Brain microvascular endothelial cell (primary cell): ENCODE measurements around the gene OLFM1.

Source experiments
- DNase-seq: peaks from one replicate; pipeline ENCODE4 v3.0.0-alpha.2; 2020
- H3K27ac ChIP-seq: fragments of 250-450 bp; sonication (Bioruptor Pico); 2 replicates; pipeline ENCODE4 v1.5.1; 2020; ENCODE audit warnings: mild to moderate bottlenecking, moderate library complexity
- H3K27me3 ChIP-seq: fragments of 250-450 bp; sonication (Bioruptor Pico); replicated peaks from 2 replicates; pipeline ENCODE4 v1.5.1; 2020; ENCODE audit warnings: mild to moderate bottlenecking
- H3K36me3 ChIP-seq: fragments of 250-450 bp; sonication (Bioruptor Pico); replicated peaks from 2 replicates; pipeline ENCODE4 v1.5.1; 2020; ENCODE audit warnings: mild to moderate bottlenecking
- H3K4me3 ChIP-seq: 2 replicates; pipeline ENCODE4 v1.5.1; 2011; ENCODE audit warnings: low read depth, mild to moderate bottlenecking, control low read depth, low read length, moderate library complexity
- CTCF ChIP-seq: IDR thresholded peaks from 2 replicates; pipeline ENCODE4 v1.5.1; 2011; ENCODE audit warnings: low read depth, mild to moderate bottlenecking, moderate library complexity, low read length, control low read depth, inconsistent platforms; ENCODE audit errors: missing control alignments
- in situ Hi-C: cut with HindIII; loops from 2 replicates; pipeline ENCODE4 v1.10.0; 2017; ENCODE audit warnings: low sequenced_read_pairs, low pct_ligation_motif_present

OLFM1 gene

GRCh38 chr9:135065151-135065550 is 22.3 kb upstream of the OLFM1 start:
- Histone ChIP-seq H3K27me3 (no peaks in the 10 kb centered on the region), H3K27ac (no peak overlapping the region), H3K4me3 (no peak overlapping the region), H3K36me3 (no peaks in the 10 kb centered on the region)
- in situ Hi-C loops = no loop called here
- no peak for TF ChIP-seq CTCF
- DNase-seq = no peak

- in situ Hi-C loops = no loop called here
- Histone ChIP-seq H3K27ac (no peak overlapping the region), H3K4me3 (no peak overlapping the region), H3K27me3 (no peaks in the 10 kb centered on the region), H3K36me3 (no peaks in the 10 kb centered on the region)
- TF ChIP-seq CTCF = no peak
- no peak for DNase-seq
These were observed 21.7 kb upstream of the OLFM1 start for GRCh38 chr9:135065804-135066203.

DNA sequence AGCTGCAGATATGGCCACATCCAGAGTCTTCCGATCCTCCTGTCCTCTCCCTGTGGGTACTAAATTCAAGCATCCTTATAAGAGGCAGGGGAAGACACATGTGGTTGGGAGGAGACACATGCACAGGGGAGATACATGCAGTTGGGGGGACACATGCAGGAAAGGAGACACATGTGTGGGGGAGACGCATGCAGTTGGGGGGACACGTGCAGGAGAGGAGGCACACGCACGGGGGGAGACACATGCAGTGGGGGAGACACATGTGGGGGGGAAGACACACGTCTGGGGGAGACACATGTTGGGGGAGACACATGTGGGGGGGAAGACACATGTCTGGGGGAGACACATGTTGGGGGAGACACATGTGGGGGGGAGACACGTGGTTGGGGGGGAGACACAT is 21.2 kb upstream of the OLFM1 start:
- no peaks in the 10 kb centered on the region for H3K36me3 ChIP-seq
- H3K27ac ChIP-seq = no peak overlapping the region
- no peak for TF ChIP-seq CTCF
- no peaks in the 10 kb centered on the region for H3K27me3 ChIP-seq
- no peak overlapping the region for H3K4me3 ChIP-seq
- in situ Hi-C loops = no loop called here
- no peak for DNase-seq

GRCh38 chr9:135067096-135067710 is 20.3 kb upstream of the OLFM1 start:
- Histone ChIP-seq H3K27me3 (no peaks in the 10 kb centered on the region), H3K36me3 (no peaks in the 10 kb centered on the region), H3K4me3 (no peak overlapping the region), H3K27ac (no peak overlapping the region)
- in situ Hi-C loops = no loop called here
- no peak for TF ChIP-seq CTCF
- DNase-seq = no peak

GRCh38 chr9:135068776-135069415 is 18.6 kb upstream of the OLFM1 start:
- no peak for DNase-seq
- in situ Hi-C loops = no loop called here
- Histone ChIP-seq H3K4me3 (no peak overlapping the region), H3K36me3 (no peaks in the 10 kb centered on the region), H3K27me3 (no peaks in the 10 kb centered on the region), H3K27ac (no peak overlapping the region)
- no peak for TF ChIP-seq CTCF
